ENCODE data around the gene CD8B.

DNA sequence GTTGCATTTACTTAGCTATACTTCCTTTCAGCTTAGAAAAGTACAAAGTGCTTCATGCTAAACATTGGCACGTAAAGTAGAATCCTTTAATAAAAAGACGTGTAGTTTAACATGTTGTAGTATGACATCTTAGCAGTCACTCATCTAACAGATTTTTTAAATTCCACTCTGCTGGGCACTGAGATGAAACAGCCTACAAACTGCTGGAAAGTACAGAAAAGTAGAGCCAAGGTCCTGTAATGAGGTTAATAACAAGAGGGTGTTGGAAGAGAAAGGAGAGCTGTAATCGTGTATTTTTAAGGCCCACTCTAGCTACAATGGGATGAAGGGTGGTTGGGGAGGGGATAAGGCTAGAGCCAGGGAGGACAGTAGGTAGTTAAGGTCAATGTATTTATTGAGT is 81.7 kb downstream of the CD8B start:
- no peak for TF ChIP-seq POLR2A (IDR thresholded peaks at IDR 0.05)
- TF ChIP-seq, protein P1, sequence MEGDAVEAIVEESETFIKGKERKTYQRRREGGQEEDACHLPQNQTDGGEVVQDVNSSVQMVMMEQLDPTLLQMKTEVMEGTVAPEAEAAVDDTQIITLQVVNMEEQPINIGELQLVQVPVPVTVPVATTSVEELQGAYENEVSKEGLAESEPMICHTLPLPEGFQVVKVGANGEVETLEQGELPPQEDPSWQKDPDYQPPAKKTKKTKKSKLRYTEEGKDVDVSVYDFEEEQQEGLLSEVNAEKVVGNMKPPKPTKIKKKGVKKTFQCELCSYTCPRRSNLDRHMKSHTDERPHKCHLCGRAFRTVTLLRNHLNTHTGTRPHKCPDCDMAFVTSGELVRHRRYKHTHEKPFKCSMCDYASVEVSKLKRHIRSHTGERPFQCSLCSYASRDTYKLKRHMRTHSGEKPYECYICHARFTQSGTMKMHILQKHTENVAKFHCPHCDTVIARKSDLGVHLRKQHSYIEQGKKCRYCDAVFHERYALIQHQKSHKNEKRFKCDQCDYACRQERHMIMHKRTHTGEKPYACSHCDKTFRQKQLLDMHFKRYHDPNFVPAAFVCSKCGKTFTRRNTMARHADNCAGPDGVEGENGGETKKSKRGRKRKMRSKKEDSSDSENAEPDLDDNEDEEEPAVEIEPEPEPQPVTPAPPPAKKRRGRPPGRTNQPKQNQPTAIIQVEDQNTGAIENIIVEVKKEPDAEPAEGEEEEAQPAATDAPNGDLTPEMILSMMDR (IDR thresholded peaks at IDR 0.05) = no peak

Measured in right lobe of liver (tissue), 4 donors.